WTC11 (cell line): ENCODE data around the gene RFK. TPM values are rescaled to one million over a fixed set of nuclear protein-coding genes. Genes with fewer than 3 reads are reported as not detected.
"Not testable (repeated sequence)": the region's sequence is repeated elsewhere in the genome, so short reads cannot be mapped to it uniquely, and the experiment has no call there.

Experiments used
- ATAC-seq: fragments of 200-7000 bp; cut with Tn5 transposase; 2 replicates; pipeline ENCODE4 v1.10.0; 2021; ENCODE audit warnings: mild to moderate bottlenecking, moderate library complexity
- CTCF ChIA-PET: fragments of 300-600 bp; sonication (Branson Sonifier 250); formaldehyde crosslinking; loops from one replicate; lab custom pipeline; 2021; ENCODE audit warnings: antibody characterized with exemption; lab: Charles Lee
- POLR2A ChIA-PET: fragments of 350-600 bp; sonication (Branson Sonifier 250); formaldehyde crosslinking; loops from one replicate; lab custom pipeline; 2021; ENCODE audit warnings: antibody characterized with exemption; lab: Charles Lee
- DNase-seq: peaks from one replicate; pipeline ENCODE4 v3.0.0; 2021; ENCODE audit warnings: low spot score
- H3K27ac Mint-ChIP-seq: 2 replicates; pipeline ENCODE4 v1.8.0; 2021; ENCODE audit warnings: mixed read lengths
- H3K27me3 Mint-ChIP-seq: 2 replicates; pipeline ENCODE4 v1.8.0; 2021; ENCODE audit warnings: low read depth, mild to moderate bottlenecking, moderate library complexity, mixed read lengths
- H3K36me3 Mint-ChIP-seq: 2 replicates; pipeline ENCODE4 v1.8.0; 2021; ENCODE audit warnings: mixed read lengths
- H3K4me1 Mint-ChIP-seq: 2 replicates; pipeline ENCODE4 v1.8.0; 2022; ENCODE audit warnings: mixed read lengths
- H3K4me3 Mint-ChIP-seq: 2 replicates; pipeline ENCODE4 v1.8.0; 2021; ENCODE audit warnings: mild to moderate bottlenecking, moderate library complexity, mixed read lengths
- H3K9me3 Mint-ChIP-seq: 2 replicates; pipeline ENCODE4 v1.8.0; 2021; ENCODE audit warnings: mixed read lengths
- CREM ChIP-seq: sonication (generic); formaldehyde crosslinking; IDR thresholded peaks from 2 replicates; pipeline ENCODE4 v1.8.1; 2022; ENCODE audit warnings: mild to moderate bottlenecking, missing genetic modification reagents, moderate library complexity
- FOXK1 ChIP-seq: sonication (generic); formaldehyde crosslinking; IDR thresholded peaks from 2 replicates; pipeline ENCODE4 v1.8.0; 2022; ENCODE audit warnings: mild to moderate bottlenecking, moderate library complexity, missing genetic modification reagents
- NFATC4 ChIP-seq: fragments of 250-450 bp; sonication (Bioruptor Pico); IDR thresholded peaks from 2 replicates; pipeline ENCODE4 v1.9.0; 2021; ENCODE audit warnings: mild to moderate bottlenecking
- SMAD4 ChIP-seq: sonication (generic); formaldehyde crosslinking; IDR thresholded peaks from 2 replicates; pipeline ENCODE4 v1.8.0; 2022; ENCODE audit warnings: mild to moderate bottlenecking, missing genetic modification reagents
- ZNF232 ChIP-seq: sonication (generic); formaldehyde crosslinking; IDR thresholded peaks from 2 replicates; pipeline ENCODE4 v1.8.0; 2022; ENCODE audit warnings: mild to moderate bottlenecking, missing genetic modification reagents
- total RNA-seq: library from RNA; stranded (reverse); gene quantifications from 3 replicates; pipeline ENCODE4 v1.2.3, GENCODE V29; 2021
- TF ChIP-seq, protein P1 (sequence below): fragments of 250-450 bp; sonication (Bioruptor Pico); IDR thresholded peaks from 2 replicates; pipeline ENCODE4 v1.9.0; 2021; ENCODE audit warnings: moderate library complexity, mild to moderate bottlenecking, inconsistent platforms, borderline replicate concordance
- TF ChIP-seq, protein P2 (sequence below): sonication (generic); formaldehyde crosslinking; IDR thresholded peaks from 2 replicates; pipeline ENCODE4 v1.8.1; 2023; ENCODE audit warnings: mild to moderate bottlenecking, missing genetic modification reagents
- TF ChIP-seq, protein P3 (sequence below): sonication (generic); formaldehyde crosslinking; IDR thresholded peaks from 2 replicates; pipeline ENCODE4 v1.8.1; 2023; ENCODE audit warnings: mild to moderate bottlenecking, missing genetic modification reagents
- TF ChIP-seq, protein P4 (sequence below): sonication (generic); formaldehyde crosslinking; IDR thresholded peaks from 2 replicates; pipeline ENCODE4 v1.8.1; 2023; ENCODE audit warnings: mild to moderate bottlenecking, missing genetic modification reagents, moderate library complexity
- TF ChIP-seq, protein P5 (sequence below): fragments of 250-450 bp; sonication (Bioruptor Pico); IDR thresholded peaks from 2 replicates; pipeline ENCODE4 v1.9.0; 2021; ENCODE audit warnings: mild to moderate bottlenecking

RFK gene
- total RNA-seq, 1 experiment from 2014 or later = 14.9 TPM

DNA sequence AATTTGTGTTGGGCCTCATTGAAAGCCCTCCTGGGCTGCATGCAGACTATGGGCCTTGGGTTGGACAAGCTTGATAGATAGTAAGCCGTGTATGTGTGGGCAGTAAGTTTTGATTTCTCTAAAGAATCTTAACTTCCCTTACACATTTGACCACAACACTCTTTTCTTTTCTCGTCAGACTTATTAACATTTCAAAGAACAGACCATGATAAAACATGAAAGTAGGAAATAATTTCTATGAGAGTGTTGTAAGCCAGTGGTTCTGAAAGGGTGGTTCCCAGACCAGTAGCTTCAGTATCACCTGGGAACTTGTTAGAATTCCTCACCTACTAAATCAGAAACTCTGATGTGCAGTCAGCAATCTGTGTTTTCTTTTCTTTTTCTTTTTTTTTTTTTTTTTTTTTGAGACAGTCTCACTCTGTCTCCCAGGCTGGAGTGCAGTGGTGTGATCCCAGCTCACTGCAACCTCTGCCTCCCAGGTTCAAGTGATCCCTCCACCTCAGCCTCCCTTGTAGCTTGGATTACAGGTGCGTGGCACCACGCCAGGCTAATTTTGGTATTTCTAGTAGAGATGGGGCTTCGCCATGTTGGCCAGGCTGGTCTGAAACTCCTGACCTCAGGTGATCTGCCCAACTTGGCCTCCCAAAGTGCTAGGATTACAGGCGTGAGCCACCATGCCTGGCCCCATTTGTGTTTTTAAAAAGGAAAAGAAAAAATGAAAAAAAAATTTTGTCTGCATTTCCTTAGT, 44.8 kb upstream of the RFK start (continued):
- TF ChIP-seq, protein P1, sequence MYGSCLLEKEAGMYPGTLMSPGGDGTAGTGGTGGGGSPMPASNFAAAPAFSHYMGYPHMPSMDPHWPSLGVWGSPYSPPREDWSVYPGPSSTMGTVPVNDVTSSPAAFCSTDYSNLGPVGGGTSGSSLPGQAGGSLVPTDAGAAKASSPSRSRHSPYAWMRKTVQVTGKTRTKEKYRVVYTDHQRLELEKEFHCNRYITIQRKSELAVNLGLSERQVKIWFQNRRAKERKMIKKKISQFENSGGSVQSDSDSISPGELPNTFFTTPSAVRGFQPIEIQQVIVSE (CRISPR knock-in tag) = no peak
- TF ChIP-seq, protein P2, sequence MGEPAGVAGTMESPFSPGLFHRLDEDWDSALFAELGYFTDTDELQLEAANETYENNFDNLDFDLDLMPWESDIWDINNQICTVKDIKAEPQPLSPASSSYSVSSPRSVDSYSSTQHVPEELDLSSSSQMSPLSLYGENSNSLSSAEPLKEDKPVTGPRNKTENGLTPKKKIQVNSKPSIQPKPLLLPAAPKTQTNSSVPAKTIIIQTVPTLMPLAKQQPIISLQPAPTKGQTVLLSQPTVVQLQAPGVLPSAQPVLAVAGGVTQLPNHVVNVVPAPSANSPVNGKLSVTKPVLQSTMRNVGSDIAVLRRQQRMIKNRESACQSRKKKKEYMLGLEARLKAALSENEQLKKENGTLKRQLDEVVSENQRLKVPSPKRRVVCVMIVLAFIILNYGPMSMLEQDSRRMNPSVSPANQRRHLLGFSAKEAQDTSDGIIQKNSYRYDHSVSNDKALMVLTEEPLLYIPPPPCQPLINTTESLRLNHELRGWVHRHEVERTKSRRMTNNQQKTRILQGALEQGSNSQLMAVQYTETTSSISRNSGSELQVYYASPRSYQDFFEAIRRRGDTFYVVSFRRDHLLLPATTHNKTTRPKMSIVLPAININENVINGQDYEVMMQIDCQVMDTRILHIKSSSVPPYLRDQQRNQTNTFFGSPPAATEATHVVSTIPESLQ (CRISPR knock-in tag) = no peak
- TF ChIP-seq, protein P3, sequence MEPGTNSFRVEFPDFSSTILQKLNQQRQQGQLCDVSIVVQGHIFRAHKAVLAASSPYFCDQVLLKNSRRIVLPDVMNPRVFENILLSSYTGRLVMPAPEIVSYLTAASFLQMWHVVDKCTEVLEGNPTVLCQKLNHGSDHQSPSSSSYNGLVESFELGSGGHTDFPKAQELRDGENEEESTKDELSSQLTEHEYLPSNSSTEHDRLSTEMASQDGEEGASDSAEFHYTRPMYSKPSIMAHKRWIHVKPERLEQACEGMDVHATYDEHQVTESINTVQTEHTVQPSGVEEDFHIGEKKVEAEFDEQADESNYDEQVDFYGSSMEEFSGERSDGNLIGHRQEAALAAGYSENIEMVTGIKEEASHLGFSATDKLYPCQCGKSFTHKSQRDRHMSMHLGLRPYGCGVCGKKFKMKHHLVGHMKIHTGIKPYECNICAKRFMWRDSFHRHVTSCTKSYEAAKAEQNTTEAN = no peak

DNA sequence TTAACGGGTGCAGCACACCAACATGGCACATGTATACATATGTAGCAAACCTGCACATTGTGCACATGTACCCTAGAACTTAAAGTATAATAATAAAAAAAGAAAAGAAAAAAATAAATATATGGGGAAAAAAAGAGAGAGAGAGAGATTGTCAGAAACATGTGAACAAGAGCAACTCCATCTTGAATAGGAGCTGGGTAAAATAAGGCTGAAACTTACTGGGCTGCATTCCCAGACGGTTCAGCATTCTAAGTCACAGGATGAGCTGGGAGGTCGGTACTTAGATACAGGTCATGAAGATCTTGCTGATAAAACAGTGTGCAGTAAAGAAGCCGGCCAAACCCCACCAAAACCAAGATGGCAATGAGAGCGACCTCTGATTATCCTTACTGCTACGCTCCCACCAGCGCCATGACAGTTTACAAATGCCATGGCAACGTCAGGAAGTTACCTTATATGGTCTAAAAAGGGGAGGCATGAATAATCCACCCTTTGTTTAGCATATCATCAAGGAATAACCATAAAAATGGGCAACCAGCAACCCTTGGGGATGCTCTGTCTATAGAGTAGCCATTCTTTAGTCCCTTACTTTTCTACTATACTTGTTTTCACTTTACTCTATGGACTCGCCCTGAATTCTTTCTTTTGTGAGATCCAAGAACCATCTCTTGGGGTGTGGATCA, 42.9 kb upstream of the RFK start:
- H3K4me3 Mint-ChIP-seq, ATAC-seq, H3K27ac Mint-ChIP-seq, POLR2A ChIA-PET, H3K36me3 Mint-ChIP-seq, DNase-seq, H3K27me3 Mint-ChIP-seq, H3K4me1 Mint-ChIP-seq: not testable (repeated sequence)
- CTCF ChIA-PET = interaction anchor here (0.7 kb wide), 1 partner anchor 370 kb away, joined by 5 read pairs; no protein-coding TSS in a partner anchor
- H3K9me3 Mint-ChIP-seq = peaks cover 21% of the 10 kb centered on the region

DNA sequence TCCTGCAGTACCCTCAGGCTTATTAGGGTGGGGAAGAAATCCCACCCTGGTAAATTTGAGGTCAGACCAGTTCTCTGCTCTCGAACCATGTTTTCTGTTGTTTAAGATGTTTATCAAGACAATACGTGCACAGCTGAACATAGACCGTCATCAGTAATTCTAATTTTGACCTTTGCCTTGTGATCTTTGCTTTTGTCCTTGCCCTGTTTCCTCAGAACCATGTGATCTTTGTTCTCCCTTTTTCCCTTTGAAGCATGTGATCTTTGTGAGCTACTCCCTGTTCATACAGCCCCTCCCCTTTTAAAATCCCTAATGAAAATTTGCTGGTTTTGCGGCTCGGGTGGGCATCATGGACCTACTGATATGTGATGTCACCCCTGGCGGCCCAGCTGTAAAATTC, 40.7 kb upstream of the RFK start:
- H3K27me3 Mint-ChIP-seq, CTCF ChIA-PET, H3K27ac Mint-ChIP-seq, H3K4me3 Mint-ChIP-seq, ATAC-seq, DNase-seq, POLR2A ChIA-PET, H3K36me3 Mint-ChIP-seq: not testable (repeated sequence)
- peaks cover 13% of the 10 kb centered on the region for H3K9me3 Mint-ChIP-seq
- peaks cover 17% of the 10 kb centered on the region for H3K4me1 Mint-ChIP-seq

DNA sequence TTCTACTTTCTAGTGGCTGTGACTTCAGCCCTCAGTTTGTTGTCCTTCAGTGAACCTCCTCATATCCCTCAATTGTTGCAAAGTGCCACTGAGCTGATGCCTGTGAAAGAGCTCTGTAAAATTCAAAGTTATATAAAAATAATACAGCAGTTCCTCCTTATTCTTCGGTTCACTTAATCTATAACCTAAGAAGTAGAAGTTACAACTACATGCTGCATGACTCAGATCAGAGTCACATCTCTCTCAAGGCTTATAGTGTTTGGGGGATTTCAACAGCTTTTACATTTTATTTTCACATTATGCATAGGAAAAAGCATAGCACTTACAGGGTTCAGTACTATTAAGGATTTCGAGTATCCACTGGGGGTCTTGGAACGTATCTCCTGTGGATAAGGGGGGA, 39.6 kb upstream of the RFK start:
- Mint-ChIP-seq H3K36me3 (no peaks in the 10 kb centered on the region), H3K4me3 (no peak overlapping the region), H3K27ac (no peak overlapping the region), H3K27me3 (no peaks in the 10 kb centered on the region; the same call in 1 of the 2 replicates), H3K9me3 (peaks cover 13% of the 10 kb centered on the region), H3K4me1 (peaks cover 17% of the 10 kb centered on the region)
- ATAC-seq (no peak), DNase-seq (no peak)
- CTCF ChIA-PET = no interaction called here
- POLR2A ChIA-PET = no interaction called here
- TF ChIP-seq CREM (CRISPR knock-in tag) (no peak), ZNF232 (CRISPR knock-in tag) (no peak), SMAD4 (no peak), NFATC4 (CRISPR knock-in tag) (no peak)
- TF ChIP-seq, protein P4, sequence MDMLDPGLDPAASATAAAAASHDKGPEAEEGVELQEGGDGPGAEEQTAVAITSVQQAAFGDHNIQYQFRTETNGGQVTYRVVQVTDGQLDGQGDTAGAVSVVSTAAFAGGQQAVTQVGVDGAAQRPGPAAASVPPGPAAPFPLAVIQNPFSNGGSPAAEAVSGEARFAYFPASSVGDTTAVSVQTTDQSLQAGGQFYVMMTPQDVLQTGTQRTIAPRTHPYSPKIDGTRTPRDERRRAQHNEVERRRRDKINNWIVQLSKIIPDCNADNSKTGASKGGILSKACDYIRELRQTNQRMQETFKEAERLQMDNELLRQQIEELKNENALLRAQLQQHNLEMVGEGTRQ = no peak

DNA sequence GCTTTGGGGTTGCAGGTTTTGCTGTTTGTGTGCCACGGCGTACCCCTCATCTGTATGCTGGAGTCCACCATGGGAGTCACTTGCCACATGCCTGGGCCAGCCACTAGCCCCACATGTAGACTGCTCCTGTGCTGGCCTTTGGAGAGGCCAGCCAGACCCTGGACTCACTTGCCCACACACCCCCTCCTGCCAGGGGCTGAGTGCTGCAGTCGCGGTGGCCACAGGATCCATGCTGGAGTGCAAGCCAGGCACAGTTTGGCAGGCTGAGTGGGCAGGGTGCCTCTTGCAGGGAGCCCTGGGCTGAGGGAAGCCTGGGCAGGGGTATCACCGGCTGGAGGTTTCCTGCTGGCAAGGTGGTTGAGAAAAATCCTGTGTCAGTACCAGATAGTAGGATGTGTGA, 39.2 kb upstream of the RFK start:
- TF ChIP-seq FOXK1 (CRISPR knock-in tag) = no peak
- TF ChIP-seq, protein P5, sequence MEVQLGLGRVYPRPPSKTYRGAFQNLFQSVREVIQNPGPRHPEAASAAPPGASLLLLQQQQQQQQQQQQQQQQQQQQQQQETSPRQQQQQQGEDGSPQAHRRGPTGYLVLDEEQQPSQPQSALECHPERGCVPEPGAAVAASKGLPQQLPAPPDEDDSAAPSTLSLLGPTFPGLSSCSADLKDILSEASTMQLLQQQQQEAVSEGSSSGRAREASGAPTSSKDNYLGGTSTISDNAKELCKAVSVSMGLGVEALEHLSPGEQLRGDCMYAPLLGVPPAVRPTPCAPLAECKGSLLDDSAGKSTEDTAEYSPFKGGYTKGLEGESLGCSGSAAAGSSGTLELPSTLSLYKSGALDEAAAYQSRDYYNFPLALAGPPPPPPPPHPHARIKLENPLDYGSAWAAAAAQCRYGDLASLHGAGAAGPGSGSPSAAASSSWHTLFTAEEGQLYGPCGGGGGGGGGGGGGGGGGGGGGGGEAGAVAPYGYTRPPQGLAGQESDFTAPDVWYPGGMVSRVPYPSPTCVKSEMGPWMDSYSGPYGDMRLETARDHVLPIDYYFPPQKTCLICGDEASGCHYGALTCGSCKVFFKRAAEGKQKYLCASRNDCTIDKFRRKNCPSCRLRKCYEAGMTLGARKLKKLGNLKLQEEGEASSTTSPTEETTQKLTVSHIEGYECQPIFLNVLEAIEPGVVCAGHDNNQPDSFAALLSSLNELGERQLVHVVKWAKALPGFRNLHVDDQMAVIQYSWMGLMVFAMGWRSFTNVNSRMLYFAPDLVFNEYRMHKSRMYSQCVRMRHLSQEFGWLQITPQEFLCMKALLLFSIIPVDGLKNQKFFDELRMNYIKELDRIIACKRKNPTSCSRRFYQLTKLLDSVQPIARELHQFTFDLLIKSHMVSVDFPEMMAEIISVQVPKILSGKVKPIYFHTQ (CRISPR knock-in tag) = no peak
- H3K36me3 Mint-ChIP-seq = no peaks in the 10 kb centered on the region
- DNase-seq = no peak
- H3K4me3 Mint-ChIP-seq = no peak overlapping the region
- peaks cover 17% of the 10 kb centered on the region for H3K4me1 Mint-ChIP-seq
- H3K27me3 Mint-ChIP-seq = no peaks in the 10 kb centered on the region; the same call in 1 of the 2 replicates
- ATAC-seq = peak; percentile 28; the same call in 1 of the 2 replicates
- CTCF ChIA-PET = interaction anchor here (1.5 kb wide), 1 partner anchor 26 kb away, joined by 5 read pairs; the partner anchor contains the start of gene GCNT1
- no peak overlapping the region for H3K27ac Mint-ChIP-seq
- peaks cover 13% of the 10 kb centered on the region for H3K9me3 Mint-ChIP-seq
- POLR2A ChIA-PET = no interaction called here
